Measurements from ENCODE around the gene VSTM4. TPM values are rescaled to one million over a fixed set of nuclear protein-coding genes. Genes with fewer than 3 reads are reported as not detected.

The VSTM4 gene
- total RNA-seq, 1 donor from 2014 or later, result 56.1 TPM

DNA sequence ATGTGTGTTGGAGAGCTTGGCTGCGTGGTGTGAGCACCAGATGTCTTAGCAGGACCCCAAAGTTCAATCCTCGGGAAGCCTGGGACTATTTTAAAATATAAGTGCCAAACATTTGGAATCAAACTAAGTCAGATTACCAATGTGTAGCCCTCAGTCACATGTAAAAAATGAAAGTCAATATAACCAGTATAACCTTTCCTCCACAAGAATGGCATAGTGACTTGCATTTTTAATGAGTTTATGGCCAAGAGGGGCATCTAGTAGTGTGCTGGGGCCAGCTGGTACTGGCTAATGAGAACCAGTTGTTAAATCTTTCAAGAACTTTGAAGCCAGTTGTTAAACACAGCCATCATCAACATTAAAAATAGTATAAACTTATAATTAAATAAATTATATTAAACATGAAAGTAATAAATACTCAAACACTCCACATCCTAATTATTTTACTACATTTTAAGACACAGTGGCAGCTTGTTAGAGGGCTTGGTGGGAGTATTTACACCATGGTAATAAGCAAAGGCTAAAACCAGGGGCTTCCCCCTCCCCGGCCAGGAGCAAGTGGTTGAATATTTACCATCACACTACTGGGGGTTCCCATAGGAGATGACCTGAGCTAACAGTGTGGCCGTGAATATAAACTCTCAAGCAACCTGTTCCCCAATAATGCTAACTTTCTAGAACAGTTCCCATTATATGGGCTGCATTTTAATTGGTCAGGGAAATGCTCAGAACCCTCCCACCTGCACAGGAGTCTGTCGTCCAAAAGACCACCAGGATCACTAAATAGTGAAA, 26.4 kb upstream of the VSTM4 start:
- DNase-seq, result no peak

DNA sequence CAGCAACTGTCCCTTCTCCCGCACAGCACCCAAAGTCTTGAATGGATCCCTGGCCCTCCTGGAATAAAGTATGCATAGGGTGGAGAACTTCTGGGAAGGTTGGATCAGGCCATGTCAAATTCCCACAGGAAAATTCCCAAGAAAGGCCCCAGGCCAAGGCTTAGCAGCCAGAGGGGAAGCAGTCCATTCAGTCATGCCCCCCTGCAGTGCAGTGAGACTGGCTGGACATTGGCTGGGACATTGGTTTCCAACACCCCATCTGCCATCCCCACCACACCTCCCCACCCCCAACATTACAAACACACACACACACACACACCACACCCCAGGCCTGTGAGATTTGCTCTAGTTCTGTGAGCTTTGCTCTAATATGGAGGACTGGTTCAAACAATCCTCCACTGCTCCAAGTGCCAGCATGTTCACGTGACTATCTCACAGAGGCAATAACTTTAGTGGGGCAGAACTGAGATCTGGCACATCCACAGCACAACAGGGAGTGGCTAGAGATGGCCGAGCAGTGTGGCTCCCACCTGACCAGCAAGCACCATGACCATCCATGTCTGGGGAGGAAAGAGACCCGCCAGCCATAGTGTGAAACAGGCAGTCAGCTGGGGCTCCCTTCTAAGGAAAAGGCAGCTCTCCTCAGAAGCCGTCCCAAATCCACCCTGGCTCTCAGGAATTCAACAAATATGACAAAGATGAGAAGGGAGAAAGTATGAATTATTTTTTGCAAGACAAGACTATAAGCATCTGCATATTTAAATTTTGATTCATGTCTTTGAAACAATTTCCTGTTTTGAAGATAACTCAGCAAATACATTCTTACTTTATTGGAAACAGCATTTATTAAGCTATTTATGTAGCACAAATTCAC, 25.2 kb upstream of the VSTM4 start:
- DNase-seq, result no peak

DNA sequence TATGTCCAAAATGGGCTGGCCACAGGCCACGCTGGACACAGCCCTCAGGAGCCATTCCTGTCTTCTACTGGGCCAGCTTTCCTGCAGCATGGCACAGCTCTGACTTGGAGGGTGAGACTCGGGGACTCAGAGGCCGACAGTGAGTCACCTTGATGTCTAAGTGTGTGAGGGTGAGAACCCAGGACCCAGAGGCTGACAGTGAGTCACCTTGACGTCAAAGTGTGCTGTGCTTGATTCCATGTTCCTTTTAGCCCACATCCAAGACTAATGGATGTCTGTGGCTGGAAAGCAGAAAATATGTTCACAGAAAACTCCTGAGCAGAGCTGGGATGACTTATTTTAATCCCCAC, 24.5 kb upstream of the VSTM4 start:
- no peak for DNase-seq

DNA sequence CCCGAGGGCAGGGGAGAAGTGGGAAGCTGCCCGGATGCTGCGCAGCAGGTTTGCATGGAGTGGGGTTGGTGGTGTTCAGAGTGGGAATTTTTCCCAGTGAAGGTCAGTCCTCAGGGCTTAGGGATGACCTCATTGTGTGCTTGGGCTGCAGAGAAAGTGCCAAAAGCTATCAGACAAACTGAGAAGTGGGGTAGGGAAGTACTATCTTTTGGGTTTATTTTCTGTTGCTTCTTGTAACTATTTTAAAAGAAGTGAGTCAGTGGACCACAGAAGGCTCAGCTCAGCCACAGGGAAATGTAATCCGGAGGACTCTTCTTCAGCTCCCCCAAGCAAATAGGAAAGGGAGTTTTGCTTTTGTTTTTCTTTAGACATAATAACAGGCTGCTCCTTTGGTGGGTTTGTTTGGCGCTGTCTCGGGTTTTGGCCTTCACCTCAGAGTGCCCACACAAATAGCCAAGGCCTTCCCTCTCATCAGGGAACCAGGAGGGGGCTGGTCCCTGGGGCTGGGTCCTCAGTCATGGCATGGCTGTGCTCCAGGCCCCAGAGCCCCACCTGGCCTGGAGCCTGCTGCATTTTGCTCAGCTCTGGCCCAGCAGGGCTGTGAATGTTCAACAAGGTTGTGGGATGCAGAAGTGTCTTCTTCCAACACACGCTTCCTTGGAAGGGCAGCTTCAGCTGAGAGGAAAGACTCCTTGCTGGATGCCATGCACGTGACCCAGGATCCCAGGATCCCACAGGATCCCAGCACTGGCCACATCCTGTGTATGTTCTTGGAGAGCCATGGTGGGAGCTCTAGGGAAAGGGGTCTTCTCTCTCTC, 23.9 kb upstream of the VSTM4 start:
- no peak for DNase-seq

DNA sequence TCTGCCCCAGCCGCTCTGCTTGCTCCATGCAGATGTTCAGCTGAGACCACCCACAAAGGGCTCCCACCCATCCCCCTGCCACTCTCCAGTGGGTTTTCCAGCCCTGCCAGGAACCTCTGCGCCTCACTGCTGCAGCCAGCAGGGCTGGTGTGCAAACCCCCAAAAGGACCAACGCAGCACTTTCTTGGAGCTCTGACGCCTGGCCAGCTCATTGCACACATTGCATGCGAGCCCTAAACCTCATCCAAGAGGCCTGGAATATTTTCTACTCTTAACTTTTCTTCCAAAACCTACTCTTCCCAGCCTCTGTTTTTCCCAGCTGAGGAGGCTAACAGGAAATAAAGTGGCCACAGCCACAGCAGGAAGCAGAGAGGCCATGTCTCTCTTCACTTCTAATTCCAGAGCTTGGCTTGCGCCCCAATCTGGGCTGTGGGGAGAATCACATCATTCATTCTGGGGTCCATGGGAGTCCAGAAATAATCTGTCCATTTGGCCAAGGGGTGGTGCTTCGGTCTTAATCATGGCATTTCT, 23.1 kb upstream of the VSTM4 start:
- DNase-seq, result peak; percentile 72

DNA sequence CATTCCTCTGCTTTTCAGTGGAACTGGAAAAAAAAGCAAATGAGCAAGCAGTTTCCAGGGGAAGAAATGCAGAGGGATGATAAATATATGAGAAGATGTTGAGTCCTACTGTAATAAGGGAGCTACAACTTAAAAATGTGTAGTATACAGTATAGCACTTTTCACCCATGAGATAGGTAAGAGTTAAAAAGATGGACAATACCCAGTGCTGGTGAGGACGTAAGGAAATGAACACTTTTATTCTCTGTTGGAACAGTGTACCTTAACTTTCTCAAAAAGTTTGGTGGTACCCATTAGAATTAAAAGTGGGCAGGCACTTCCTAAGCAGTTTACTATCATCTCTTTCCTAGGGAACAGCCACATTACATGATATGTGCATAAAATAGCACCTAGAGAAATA, 21.2 kb upstream of the VSTM4 start:
- no peak for DNase-seq

DNA sequence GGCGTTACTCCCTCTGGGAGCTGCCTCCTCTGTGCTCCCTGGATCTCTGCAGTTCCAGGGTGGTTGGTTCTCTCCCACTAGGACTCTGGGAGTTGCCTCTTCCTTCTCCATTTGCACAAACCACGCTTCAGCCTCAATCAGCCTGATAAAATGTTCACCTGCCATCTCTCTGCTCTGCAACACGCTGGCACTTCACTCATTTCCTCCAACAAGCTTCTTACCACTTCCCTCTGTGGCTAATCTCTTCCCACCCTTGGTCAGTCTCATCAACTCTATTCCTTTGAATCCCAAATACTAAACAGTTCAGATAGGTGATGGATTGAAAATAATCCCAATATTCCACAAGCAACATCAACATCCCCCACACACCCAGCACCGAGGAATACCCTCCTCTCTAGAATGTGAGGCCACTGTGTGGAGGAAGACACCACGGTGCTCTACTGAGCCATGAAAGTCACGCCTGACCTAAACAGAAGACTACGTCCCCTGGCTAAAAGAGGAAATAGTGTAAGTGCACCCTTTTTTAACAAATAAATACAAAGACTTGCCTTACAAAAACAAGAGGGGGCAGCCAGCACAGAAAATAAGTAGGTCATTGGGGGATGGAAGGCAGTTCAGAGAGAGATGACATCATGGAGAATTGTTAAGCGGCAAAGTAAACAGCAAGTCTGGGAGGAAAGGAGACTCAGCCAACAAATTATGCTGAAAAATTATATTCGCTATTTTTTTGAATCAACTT, 20.4 kb upstream of the VSTM4 start:
- DNase-seq, result peak; percentile 72

DNA sequence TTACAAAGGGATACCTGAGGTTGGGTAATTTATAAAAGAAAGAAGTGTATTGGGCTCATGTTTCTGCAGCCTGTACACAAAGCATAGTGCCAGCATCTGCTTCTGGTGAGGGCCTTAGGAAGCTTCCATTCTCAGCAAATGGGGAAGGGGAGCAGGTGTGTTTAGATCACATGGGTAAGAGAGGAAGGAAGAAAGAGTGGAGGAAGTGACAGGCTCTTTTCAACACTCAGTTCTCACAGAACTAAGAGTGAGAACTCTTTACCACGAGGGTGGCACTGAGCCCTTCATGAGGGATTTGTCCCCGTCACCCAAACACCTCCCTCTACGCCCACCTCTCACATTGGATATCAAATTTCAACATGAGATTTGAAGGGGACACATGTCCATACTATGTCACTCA, 19.0 kb upstream of the VSTM4 start:
- no peak for DNase-seq

DNA sequence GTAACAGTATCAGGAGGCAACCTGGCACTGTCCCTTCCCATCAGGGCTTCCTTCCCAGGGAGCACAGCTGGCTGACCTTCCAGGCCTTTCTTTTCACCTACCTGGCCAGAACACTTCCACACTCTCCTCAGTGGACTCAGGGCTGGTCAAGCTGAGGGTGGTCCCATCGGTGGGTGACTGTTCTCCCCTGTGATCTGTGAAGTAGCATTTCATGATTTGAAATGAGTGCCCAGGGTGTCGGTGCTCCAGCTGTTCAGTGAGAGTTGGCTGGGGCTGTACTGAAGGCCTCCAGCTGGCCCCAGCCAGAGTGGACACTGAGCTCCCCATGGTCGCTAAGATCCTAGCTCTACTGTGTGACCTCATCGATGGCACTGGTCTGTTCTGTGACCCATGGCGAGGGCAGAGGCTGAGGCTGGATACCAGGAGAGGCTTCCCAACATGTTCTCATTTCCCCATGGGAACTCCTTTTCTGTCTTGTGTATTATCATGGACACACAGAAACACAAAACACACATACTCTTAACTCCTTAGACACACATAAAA, 18.5 kb upstream of the VSTM4 start, which contains the start of gene FAM170B:
FAM170B (minus strand) TSS at position 316 of the 543 bp plus-strand sequence; CDS start at position 213, 103 bp downstream.
- no peak for DNase-seq

DNA sequence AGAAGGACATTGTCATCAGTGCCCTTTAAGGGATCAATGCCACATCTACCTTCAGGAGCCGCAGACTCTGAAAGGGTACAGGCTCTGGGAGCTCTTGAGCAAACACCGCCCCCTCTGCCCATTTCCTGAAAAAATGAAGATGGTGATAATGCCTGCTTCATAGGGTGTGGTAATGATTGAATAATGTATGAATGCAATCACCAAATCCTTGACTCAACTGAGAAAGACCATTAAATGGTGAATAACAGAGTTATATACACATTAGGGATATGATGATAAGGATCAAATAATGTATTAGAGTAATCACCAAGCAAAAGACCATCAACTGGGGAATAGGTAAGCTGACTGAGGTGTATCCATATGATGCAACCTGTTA, 17.0 kb upstream of the VSTM4 start:
- no peak for DNase-seq

DNA sequence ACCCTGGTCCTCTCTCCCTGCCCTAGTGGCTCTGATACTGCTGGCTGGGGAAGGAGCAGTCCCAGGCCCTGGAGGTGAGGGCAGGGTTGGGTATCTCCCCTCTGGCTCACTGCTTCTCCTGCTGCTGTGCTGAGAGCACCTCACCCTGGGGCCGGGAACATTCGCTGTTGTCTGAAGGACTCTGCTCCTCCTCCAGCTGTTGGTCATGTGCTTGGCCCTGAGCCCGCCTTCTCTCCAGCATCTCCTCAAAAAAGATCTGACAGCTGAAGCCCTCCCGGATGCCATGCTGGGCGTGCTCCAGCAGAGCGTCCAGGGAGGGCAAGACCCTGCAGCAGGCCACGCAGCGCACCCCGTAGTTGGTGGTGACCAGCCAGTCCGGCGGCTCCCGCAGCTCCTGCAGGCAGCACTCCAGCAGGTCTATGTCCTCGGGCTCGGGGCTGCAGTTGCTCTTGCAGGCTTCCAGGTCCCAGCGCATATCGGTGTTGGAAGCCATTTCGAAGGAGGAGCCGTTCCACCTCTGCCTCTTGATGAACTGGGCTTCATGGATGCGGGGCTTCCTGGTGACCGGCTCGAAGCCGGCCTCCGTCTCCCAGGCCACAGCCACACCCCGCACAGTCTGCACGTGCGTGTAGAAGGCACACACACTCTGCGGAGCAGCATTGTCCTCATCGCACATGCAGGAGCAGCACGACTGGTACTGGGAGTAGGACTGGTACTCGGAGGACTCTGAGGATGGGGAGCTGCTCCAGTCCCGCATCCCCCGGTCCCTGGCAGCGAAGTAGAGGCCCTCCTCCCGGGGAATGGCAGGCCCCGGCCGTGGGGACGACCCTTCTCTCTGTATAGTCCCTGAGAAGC, 16.4 kb upstream of the VSTM4 start:
- DNase-seq, result peak; percentile 91

DNA sequence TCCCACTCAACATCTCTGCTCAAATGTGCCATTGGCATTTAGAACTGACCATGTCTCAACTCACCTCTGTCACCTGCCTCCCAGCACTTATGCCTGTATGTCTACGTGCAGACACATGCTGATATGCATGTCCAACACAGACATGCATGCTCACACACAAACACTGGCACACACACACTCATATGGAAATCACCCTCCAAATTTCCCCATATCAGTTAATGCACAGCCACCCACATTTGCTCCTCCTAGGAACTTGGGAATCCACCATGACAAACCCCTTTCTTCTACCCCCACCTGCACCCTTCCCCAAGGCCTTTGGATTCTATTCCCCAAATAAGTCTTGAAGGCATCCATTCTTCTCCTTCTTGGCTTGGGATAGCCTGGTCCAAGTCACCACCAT, 14.1 kb upstream of the VSTM4 start:
- DNase-seq, result no peak

DNA sequence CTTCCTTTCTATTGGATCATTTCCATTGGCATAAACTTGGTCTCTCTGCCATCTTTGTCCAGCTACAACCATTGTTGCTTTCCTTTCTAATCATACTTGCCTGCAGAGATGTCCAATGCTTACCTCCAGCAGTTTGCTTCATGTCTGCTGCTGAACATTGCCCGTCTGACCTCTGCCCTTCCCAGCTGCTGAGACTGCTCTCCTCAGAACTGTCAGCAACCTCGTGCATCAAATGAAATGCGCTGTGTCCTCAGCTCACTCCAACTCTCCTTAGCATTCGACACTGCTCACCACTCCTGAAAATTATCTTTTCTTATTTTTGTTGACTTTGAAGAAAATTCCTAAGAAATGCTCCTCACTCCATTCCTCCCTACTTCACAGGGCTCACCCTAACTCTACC, 13.5 kb upstream of the VSTM4 start:
- no peak for DNase-seq

DNA sequence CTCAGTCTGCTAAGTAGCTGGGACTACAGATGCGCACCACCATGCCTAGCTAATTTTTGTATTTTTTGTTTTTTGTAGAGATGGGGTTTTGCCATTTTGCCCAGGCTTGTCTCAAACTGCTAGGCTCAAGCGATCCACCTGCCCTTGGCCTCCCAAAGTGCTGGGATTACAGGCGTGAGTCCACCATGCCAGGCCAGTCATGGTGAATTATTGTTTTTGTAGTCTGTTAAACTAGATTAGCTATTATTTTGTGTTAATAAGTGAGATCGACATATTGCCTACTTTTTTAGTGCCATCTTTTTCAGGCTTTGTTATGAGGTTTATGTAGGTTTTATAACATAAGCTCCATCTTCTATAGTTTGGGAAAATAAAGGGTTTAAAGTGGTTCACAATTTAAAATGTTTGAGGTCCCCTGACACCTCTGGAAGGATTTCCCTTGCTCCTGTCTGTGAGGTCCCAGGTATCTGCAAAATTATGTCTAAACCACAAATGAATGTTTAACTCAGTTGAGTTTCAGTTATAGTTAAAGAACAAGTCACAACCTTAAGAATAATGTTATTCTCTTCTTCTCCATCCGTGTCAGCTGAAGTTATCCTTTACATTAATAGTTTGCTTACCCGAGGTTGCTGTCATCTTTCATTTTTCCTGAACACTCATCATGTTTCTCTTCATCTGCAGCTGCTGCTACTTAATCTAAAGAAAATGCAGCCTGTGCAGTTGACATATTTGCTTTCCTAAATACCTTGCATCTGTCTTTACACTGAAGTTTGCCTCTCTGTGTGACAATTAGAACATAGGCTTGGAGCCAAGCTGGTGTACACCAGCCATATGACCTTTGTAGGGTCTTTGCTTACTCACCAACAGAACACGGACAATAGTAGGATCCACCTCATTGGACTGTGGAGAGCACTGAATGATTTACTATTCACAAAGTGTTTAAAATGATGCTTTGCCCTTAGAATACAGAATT, 8.9 kb upstream of the VSTM4 start:
- DNase-seq, result peak; percentile 71

DNA sequence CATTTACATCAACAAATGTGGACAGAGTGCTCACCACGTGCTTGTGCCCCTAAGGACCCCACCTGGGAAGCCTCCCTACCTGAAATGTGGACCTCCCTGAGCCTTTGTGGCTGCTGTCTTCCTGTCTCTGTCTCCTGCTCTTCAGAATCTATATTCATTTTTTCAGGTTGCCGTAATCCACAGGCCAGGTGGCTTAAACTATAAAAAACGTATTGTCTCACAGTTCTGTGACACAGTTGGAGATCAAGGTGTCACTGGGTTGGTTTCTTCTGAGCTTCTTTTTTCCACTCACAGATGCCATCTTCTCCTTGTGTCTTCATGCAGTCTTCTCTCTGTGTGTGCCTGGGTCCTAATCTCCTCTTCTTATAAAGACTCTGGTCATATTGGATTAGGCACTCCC, 5.6 kb upstream of the VSTM4 start:
- DNase-seq, result no peak

DNA sequence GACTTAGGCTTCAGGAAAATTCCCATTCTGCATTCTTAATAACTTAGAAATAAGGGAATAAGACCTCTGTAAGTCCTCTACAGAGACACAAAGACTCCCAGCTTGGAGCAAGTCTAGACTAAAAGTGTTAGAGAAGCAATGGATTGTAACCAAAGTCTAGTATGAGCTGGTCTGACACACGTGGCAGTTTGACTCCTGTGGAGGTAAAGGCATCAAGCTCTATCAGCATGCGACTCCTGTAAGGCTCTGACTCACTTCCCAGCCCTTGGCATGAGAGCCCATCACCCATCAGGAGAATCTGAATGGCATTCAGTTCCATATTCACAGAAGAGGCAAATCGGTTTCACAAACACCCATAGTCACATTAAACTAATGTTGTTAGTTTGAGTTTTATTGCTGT, 4.4 kb upstream of the VSTM4 start:
- DNase-seq, result no peak

DNA sequence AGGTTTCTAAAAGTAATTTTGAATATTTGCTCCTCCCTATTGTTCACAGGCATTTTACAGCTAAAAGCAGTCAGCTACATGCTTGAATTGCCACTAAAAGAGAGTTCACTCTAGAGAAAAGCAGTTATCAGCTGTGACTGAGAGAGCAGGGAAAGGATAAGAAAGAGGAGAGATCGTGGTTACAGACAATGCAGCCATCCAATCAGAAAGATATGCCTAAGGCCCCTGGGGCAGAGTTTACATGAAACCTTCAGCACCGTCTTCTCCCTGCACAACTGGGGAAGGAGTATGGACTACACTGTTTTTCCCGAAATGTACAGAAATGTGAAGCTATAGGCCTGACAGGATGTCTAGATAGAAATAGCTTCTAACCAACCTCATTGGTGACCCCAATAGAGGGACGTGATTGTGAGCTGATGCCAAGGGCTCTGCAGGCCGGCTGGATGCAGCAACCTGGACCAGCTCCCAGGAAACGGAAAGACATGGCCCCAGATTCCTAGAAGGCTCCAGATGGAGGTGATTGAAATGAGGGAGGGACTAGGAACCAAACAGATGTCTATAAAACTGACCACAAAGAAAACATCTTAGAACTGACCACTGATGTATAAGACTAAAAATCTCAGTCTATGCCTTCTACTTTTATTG, 3.2 kb upstream of the VSTM4 start:
- DNase-seq, result no peak

DNA sequence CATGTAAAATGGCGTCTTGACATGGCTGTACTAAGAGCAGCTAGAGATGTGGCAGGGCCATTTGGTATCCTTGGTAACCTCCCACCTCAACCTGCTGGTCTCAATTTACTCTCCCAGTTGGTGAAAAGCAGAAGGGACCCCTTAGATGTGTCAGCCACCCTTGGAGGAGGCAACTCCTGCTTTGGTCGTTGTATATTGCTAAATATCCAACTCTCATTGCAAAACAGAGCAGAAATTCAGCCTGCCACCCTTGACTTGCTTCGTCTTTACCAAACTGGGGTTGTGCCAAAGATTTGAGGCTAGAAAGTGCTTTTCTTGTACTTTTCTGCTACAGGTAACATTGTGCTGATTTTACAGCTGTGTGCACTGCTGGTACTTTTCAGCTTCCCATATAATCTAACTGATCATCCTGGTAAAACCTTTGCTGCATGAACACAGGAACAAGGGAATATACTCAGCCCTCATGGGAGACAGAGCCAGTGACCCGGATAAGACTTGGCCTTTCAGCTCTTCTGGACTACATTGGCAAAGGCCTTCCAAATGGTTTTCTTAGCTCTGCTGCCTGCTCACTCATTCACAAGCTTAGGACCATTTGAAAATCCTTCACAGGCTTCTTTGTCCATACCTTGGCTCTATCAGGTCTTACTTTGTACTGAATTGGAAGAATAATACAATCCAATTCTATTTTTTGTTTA, 2.2 kb upstream of the VSTM4 start:
- DNase-seq, result no peak
